GM18505 (cell line): ENCODE data around the gene SPOCK1.

Experiments
- ATAC-seq: cut with Tn5 transposase; IDR thresholded peaks from one replicate; pipeline ENCODE4 v1.9.1; 2021; ENCODE audit not compliant: unreplicated experiment
- POLR2A ChIP-seq: IDR thresholded peaks from 4 replicates; pipeline ENCODE4 v1.6.1; 2011; ENCODE audit warnings: borderline replicate concordance; ENCODE audit not compliant: insufficient read depth, insufficient read length; ENCODE audit errors: extremely low read depth

SPOCK1 gene

GRCh38 chr5:137099651-137100050 lies 399.5 kb downstream of the SPOCK1 start:
- no peak for ATAC-seq
- no peak for TF ChIP-seq POLR2A

- no peak for ATAC-seq
- TF ChIP-seq POLR2A, result no peak
These were observed 400.5 kb downstream of the SPOCK1 start for GRCh38 chr5:137098663-137099062.

GRCh38 chr5:137098238-137098637 lies 400.9 kb downstream of the SPOCK1 start:
- TF ChIP-seq POLR2A, result no peak
- ATAC-seq, result no peak

DNA sequence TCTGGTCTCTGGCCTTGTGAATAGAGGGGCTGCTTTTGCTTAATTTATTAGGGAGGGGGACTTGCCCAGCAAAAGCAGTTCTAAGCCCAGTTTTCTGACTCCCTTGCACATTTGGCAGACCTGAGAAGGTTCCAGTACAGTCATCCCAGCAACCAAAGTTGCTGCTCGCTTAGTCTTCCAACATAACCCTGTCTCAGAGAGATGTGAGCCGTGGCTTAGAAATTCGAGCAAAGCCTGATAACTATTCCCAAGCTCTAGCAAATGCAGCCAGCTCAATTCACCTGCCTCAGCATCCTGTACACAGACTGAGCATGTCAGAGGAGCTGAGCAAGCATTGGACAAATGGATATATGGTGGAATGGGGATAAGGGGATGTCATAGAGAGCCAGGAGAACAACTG lies 401.9 kb downstream of the SPOCK1 start:
- ATAC-seq, result no peak
- TF ChIP-seq POLR2A, result no peak

DNA sequence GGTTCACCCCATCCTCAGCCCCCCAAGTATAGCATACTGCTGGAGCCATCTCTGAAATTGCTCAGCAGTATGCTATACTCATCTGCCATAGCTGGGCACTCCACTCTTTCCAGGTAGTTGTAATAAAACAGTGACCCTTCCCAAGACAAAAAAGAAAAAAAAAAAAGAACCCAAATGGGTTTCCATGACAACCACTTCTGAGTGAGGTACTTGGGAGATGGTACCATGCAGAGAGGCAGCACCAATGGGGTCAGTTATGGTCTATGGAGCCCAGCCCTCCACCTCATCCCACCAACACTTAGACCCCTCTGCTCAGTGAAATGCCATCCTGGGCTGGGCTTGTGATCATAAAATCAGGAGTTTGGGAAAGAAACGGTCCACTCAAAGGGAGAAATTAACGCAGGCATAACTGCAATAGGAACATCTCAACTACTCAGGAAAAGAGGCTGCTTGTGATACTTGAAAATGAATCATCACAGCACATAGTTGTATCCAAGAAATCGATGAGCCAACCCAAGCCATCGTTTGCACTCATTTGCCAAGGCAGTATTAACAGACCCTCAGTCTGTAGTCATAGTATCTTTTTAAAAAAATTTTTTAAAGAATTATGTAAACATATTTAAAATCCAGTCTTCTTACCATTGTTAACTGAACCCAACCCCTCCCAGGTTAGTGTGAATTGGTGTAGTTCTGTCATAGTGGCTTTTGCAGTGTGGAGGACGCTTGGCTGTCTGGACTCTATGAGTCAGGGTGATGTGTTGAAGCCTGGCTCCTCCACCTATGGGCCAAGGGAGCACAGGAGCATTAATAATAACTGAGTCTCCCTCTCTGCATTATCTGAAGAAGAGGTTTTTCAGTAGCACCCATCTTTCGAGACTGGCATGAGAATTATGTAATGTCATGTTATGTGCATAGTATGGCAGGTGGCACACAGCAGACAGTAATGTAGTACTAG lies 402.7 kb downstream of the SPOCK1 start:
- TF ChIP-seq POLR2A, result no peak

GRCh38 chr5:137095597-137095996 lies 403.5 kb downstream of the SPOCK1 start:
- no peak for ATAC-seq

More for the DNA sequence above, 402.7 kb downstream of the SPOCK1 start:
- no peak for ATAC-seq

GRCh38 chr5:137092831-137093230 lies 406.3 kb downstream of the SPOCK1 start:
- no peak for ATAC-seq
- no peak for TF ChIP-seq POLR2A

More at GRCh38 chr5:137095597-137095996, 403.5 kb downstream of the SPOCK1 start:
- no peak for TF ChIP-seq POLR2A

GRCh38 chr5:137091472-137091871 lies 407.7 kb downstream of the SPOCK1 start:
- no peak for TF ChIP-seq POLR2A
- no peak for ATAC-seq

DNA sequence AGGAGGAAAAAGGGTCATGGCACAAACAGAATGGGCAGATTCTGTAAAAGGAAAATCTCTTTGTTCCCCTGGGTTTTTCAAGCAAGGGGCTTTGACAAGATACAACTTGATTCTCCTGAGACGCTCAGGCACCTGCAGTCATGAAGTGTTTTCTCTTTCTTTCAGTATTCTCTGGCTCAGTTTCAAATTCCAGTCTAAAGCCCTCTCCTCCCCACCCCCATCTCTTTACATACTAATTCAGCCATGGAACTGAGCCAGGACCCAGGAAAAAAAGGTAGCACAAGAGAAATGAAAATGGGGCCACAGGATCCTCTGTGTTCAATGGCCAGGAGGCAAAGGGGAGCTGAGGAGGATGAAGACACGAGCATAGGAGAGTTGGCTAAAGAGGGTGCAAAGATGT lies 408.4 kb downstream of the SPOCK1 start:
- ATAC-seq, result no peak
- TF ChIP-seq POLR2A, result no peak

GRCh38 chr5:137090151-137090550 lies 409.0 kb downstream of the SPOCK1 start:
- ATAC-seq, result no peak
- no peak for TF ChIP-seq POLR2A

DNA sequence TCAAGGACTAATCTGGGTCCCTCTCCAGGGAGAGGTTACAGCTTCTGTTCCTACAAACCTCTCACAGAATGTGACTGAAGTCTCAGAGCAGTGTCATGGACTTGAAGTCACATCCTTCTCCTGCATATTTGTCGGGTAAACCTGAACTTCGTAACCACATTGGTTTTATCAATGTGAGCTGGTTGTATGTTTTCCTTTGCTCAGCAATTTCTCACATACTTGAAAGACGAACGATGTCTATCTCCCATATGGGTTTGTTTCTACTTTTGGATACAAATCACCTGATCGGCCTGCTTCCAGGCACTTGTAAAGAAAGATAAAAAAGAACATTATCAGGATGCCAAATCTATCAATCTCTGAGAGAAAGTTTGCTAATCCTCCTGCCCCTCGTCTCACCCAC lies 411.0 kb downstream of the SPOCK1 start:
- no peak for ATAC-seq
- no peak for TF ChIP-seq POLR2A

DNA sequence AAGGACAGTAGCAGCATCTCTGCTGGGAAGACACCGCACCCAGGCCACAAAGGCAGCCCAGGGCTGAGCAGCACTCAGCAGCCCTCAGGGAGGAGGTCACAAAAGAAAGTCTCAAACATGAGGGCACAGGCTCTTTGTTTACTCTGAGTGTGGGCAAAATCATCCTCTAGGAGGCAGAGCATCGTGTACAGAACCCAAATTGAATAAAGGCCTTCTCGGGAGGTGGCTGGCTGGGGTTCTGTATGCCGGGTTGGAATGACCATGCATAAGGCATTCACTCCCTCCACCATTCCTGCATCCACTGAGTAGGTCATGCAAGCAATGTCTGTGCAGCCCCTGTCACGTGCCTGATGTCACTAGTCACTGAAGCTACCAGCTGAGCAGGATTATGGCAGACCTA lies 412.8 kb downstream of the SPOCK1 start:
- ATAC-seq, result no peak
- TF ChIP-seq POLR2A, result no peak

DNA sequence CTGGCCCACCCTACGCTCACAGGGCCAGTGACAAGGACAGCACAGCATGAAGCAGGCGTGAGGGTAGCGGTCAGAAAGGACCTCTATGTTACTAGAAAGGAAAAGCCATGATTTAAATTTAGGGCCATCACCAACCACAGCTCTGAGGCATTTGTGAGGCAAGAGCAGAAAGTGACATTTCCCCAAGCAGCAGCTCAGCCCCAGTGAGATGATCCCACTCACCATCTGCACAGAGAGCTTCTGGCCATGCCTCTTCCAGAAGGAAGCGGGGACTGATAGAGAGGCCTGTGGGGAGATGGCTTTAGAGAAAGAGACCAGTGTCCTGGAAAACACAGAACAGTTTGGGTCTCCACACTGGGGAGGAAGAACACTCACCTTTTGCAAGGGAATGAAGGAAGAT lies 413.9 kb downstream of the SPOCK1 start:
- no peak for TF ChIP-seq POLR2A
- ATAC-seq, result no peak

DNA sequence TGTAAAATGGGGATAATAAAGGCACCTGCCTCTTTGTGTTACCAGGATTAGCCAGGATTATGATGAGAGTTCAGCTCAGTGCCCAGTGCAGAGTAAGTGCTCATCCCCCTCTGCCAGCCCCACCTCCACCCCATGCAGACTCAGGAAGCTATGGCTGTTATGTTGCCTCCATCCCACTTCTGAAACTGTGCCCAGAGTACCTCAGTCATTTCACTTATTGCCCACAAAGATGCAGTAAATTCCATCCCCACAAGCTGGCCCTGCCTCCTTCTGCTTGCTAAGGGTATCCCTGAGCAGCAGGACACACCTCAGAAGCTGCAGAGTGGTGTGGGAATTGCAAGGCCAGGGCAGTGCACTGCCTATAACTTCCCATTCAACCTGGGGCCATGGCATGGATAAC lies 415.1 kb downstream of the SPOCK1 start:
- ATAC-seq, result no peak
- no peak for TF ChIP-seq POLR2A
